Measurements from ENCODE around the gene MATK. TPM values are rescaled to one million over a fixed set of nuclear protein-coding genes. Genes with fewer than 3 reads are reported as not detected.

MATK gene
- total RNA-seq, 2 donors from 2014 or later: 0.78 TPM; not detected in 1

GRCh38 chr19:3781603-3782002 lies 4.6 kb downstream of the MATK start:
- 96 to 97% methylated on average over 2 of the region's 2 CpGs for WGBS, 2 donors
- no peak for TF ChIP-seq CTCF (IDR thresholded peaks at IDR 0.05)
- TF ChIP-seq POLR2A (IDR thresholded peaks at IDR 0.05): no peak
- Histone ChIP-seq H3K27me3 (no peaks in the 10 kb centered on the region), H3K36me3 (replicated peaks in 1 of 2; ENCODE audit: insufficient read depth in 1 of 2, low read depth in 2 of 2) (no peaks in the 10 kb centered on the region), H3K4me1 (peaks cover 5% of the 10 kb centered on the region), H3K9me3 (peaks cover 0 to 23% (median 6%) of the 10 kb centered on the region in 3 donors), H3K4me3 (no peak overlapping the region), H3K27ac (no peak overlapping the region)
- ATAC-seq (no peak), DNase-seq (no peak)
- intact Hi-C loops (cut with DNase I): no loop called here

GRCh38 chr19:3780786-3781304 lies 5.3 kb downstream of the MATK start:
- 90 to 94% methylated on average over 9 of the region's 9 CpGs for WGBS, 2 donors
- H3K27ac ChIP-seq: no peak overlapping the region
- no peaks in the 10 kb centered on the region for H3K27me3 ChIP-seq
- no peaks in the 10 kb centered on the region for H3K36me3 ChIP-seq (replicated peaks in 1 of 2; ENCODE audit: insufficient read depth in 1 of 2, low read depth in 2 of 2)
- peaks cover 0 to 23% (median 6%) of the 10 kb centered on the region in 3 donors for H3K9me3 ChIP-seq
- intact Hi-C loops (cut with DNase I): no loop called here
- DNase-seq (no peak), ATAC-seq (no peak)
- peaks cover 2% of the 10 kb centered on the region for H3K4me1 ChIP-seq
- TF ChIP-seq POLR2A (IDR thresholded peaks at IDR 0.05): no peak
- no peak for TF ChIP-seq CTCF (IDR thresholded peaks at IDR 0.05)
- no peak overlapping the region for H3K4me3 ChIP-seq

GRCh38 chr19:3778899-3779723 lies 7.1 kb downstream of the MATK start:
- no peaks in the 10 kb centered on the region for H3K27me3 ChIP-seq
- TF ChIP-seq POLR2A (IDR thresholded peaks at IDR 0.05): no peak
- no peak for TF ChIP-seq CTCF (IDR thresholded peaks at IDR 0.05)
- intact Hi-C loops (cut with DNase I): no loop called here
- 61 to 100% methylated on average over 1 to 37 of the region's 44 CpGs for WGBS, 2 donors
- no peaks in the 10 kb centered on the region for H3K36me3 ChIP-seq (replicated peaks in 1 of 2; ENCODE audit: insufficient read depth in 1 of 2, low read depth in 2 of 2)
- H3K4me3 ChIP-seq: no peak overlapping the region
- H3K9me3 ChIP-seq: peaks cover 0 to 23% (median 6%) of the 10 kb centered on the region in 3 donors
- DNase-seq (no peak), ATAC-seq (no peak)
- no peaks in the 10 kb centered on the region for H3K4me1 ChIP-seq
- no peak overlapping the region for H3K27ac ChIP-seq

- 83 to 85% methylated on average over 7 to 32 of the region's 37 CpGs for WGBS, 2 donors
- DNase-seq (no peak), ATAC-seq (no peak)
- intact Hi-C loops (cut with DNase I): no loop called here
- TF ChIP-seq CTCF (IDR thresholded peaks at IDR 0.05): no peak
- no peak for TF ChIP-seq POLR2A (IDR thresholded peaks at IDR 0.05)
- Histone ChIP-seq H3K36me3 (replicated peaks in 1 of 2; ENCODE audit: insufficient read depth in 1 of 2, low read depth in 2 of 2) (no peaks in the 10 kb centered on the region), H3K9me3 (peaks cover 0 to 23% (median 6%) of the 10 kb centered on the region in 3 donors), H3K27me3 (no peaks in the 10 kb centered on the region), H3K27ac (no peak overlapping the region), H3K4me3 (no peak overlapping the region), H3K4me1 (no peaks in the 10 kb centered on the region)
Observed at GRCh38 chr19:3778104-3778867, 7.9 kb downstream of the MATK start.

Measured in body of pancreas (tissue), 4 donors.